Uterus (tissue), 2 donors: ENCODE results near the gene FOXQ1.

Experiments used
- POLR2A ChIP-seq, 2 donors: fragments of 450-650 bp; IDR thresholded peaks; one replicate each; pipeline ENCODE4 v1.6.1; 2016; ENCODE audit warnings: antibody characterized with exemption in 2 of 2, mild to moderate bottlenecking in 1 of 2, moderate library complexity in 1 of 2
- TF ChIP-seq, protein P1 (sequence below), 4 experiments: fragments of 200-600 bp in 2 of 4; fragments of 450-650 bp in 2 of 4; sonication (generic) in 2 of 4; IDR thresholded peaks; one replicate each; pipeline ENCODE4 v1.5.1; 2016 to 2019; ENCODE audit warnings: antibody characterized with exemption in 4 of 4, mild to moderate bottlenecking in 2 of 4, moderate library complexity in 1 of 4

DNA sequence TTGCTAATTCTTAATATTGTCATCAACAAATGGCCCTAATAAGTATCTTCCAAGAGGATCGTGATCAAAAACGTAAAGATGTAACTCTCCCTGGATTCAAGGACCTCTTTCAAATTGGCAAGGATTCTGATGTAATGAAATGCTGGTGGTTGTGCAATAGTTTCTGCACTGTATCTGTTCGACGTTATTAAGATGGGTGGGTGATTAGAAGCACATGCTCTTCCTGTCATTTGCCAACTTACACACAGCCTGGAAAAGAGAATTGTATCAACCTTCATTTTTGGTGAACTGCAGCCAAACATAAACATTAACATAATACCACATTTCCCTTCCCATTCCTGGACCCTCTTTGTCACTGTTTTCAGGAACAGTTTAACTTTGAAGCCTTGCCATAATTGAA, 9.8 kb downstream of the FOXQ1 start:
- TF ChIP-seq, protein P1, sequence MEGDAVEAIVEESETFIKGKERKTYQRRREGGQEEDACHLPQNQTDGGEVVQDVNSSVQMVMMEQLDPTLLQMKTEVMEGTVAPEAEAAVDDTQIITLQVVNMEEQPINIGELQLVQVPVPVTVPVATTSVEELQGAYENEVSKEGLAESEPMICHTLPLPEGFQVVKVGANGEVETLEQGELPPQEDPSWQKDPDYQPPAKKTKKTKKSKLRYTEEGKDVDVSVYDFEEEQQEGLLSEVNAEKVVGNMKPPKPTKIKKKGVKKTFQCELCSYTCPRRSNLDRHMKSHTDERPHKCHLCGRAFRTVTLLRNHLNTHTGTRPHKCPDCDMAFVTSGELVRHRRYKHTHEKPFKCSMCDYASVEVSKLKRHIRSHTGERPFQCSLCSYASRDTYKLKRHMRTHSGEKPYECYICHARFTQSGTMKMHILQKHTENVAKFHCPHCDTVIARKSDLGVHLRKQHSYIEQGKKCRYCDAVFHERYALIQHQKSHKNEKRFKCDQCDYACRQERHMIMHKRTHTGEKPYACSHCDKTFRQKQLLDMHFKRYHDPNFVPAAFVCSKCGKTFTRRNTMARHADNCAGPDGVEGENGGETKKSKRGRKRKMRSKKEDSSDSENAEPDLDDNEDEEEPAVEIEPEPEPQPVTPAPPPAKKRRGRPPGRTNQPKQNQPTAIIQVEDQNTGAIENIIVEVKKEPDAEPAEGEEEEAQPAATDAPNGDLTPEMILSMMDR (IDR thresholded peaks at IDR 0.05) = no peak
- TF ChIP-seq POLR2A (IDR thresholded peaks at IDR 0.05) = no peak
